Measurements from ENCODE around the gene PARP3. TPM values are rescaled to one million over a fixed set of nuclear protein-coding genes. Genes with fewer than 3 reads are reported as not detected.

Gene PARP3
- total and polyA plus RNA-seq, 10 of the 15 experiments (the other 5 are each of a cell fraction or from before 2014, with no cell fraction given), result 2.1 to 31.2 (median 19.5) TPM

GRCh38 chr3:51977446-51978142, 35.4 kb downstream of the PARP3 start:
- Histone ChIP-seq H3K36me3 (ENCODE audit: control insufficient read depth in 2 of 2, insufficient read depth in 2 of 2, low read length in 1 of 2) (no peaks in the 10 kb centered on the region), H2AFZ (ENCODE audit: control insufficient read depth, low read depth, low read length) (no peak overlapping the region), H3K4me1 (ENCODE audit: control insufficient read depth, insufficient read depth, low read length) (peaks cover 18% of the 10 kb centered on the region), H3K4me2 (ENCODE audit: control insufficient read depth, insufficient read depth) (no peak overlapping the region), H3K9ac (ENCODE audit: control insufficient read depth, insufficient read depth, low read length) (no peak overlapping the region), H4K20me1 (ENCODE audit: control insufficient read depth, insufficient read depth) (no peaks in the 10 kb centered on the region), H3K4me3 (no peak overlapping the region), H3K79me2 (ENCODE audit: control insufficient read depth, insufficient read depth, low read length) (peaks cover 8% of the 10 kb centered on the region), H3K9me3 (replicated peaks; ENCODE audit: control insufficient read depth, insufficient read depth, low read length) (no peaks in the 10 kb centered on the region), H3K27ac (ENCODE audit: control insufficient read depth, insufficient read depth) (no peak overlapping the region), H3K27me3 (replicated peaks in 1 of 2; ENCODE audit: control insufficient read depth in 2 of 2, insufficient read depth in 2 of 2, low read length in 1 of 2) (no peaks in the 10 kb centered on the region)
- in situ Hi-C loops (cut with MboI), result no loop called here
- CTCF ChIA-PET, result interaction anchor here (5.3 kb wide), 1 partner anchor 34 kb away, joined by 79 read pairs; the partner anchor contains the start of genes PARP3 and RRP9
- SMC1A ChIA-PET (ENCODE audit: uncharacterized antibody, unreplicated experiment), result no interaction called here
- POLR2A ChIA-PET, result no interaction called here
- RAD21 ChIA-PET (ENCODE audit: unreplicated experiment), result interaction anchor here (1.4 kb wide), 1 partner anchor 36 kb away, joined by 3 read pairs; the partner anchor contains the start of genes PARP3 and RRP9
- no peak for DNase-seq (ENCODE audit: low read depth, low spot score)
- intact Hi-C loops (cut with micrococcal nuclease; ENCODE audit: unreplicated experiment), result no loop called here
- ATAC-seq, result no peak
- BruUV-seq (replicated peaks), result no TSS peak
- TF ChIP-seq DPF2 (IDR thresholded peaks at IDR 0.05), result no peak
- TF ChIP-seq USF1 (IDR thresholded peaks at IDR 0.05; ENCODE audit: borderline replicate concordance, extremely low read length, insufficient read depth, low read depth, low read length), result no peak
- no peak for TF ChIP-seq POU2F2 (IDR thresholded peaks at IDR 0.05; ENCODE audit: borderline replicate concordance, low read depth, low read length)
- TF ChIP-seq SPI1 (IDR thresholded peaks at IDR 0.05; ENCODE audit: borderline replicate concordance, insufficient read depth, low read depth, low read length), result no peak
- no peak for TF ChIP-seq IKZF1 (conservative IDR thresholded peaks at IDR 0.05)
- no peak for TF ChIP-seq MTA3 (IDR thresholded peaks at IDR 0.05; ENCODE audit: borderline replicate concordance, low read length)
- no peak for TF ChIP-seq HDAC6 (IDR thresholded peaks at IDR 0.05; ENCODE audit: unreplicated experiment)
- TF ChIP-seq ESRRA (IDR thresholded peaks at IDR 0.05; ENCODE audit: low read length), result no peak
- no peak for TF ChIP-seq ZSCAN29 (IDR thresholded peaks at IDR 0.05)
- no peak for TF ChIP-seq HCFC1 (IDR thresholded peaks at IDR 0.05; ENCODE audit: low read length)
- no peak for TF ChIP-seq ZNF207 (IDR thresholded peaks at IDR 0.05; ENCODE audit: borderline replicate concordance)
- WGBS (ENCODE audit: insufficient coverage, insufficient replicate concordance, low lambda C conversion rate, missing lambda C conversion rate), result 87% methylated on average over 9 of the region's 9 CpGs
- no peak for FAIRE-seq

All from GM12878 (cell line).